AG04449 (cell line): ENCODE data around the gene HMCN2.

Source experiments
- CTCF ChIA-PET: fragments of 350-600 bp; formaldehyde crosslinking; extraction: SDS; loops from one replicate; lab custom pipeline; 2021; ENCODE audit warnings: antibody characterized with exemption; lab: Yijun Ruan, JAX
- POLR2A ChIA-PET: fragments of 400-600, 350-600 bp; formaldehyde crosslinking; extraction: SDS; loops from one replicate; lab custom pipeline; 2020; ENCODE audit warnings: antibody characterized with exemption, inconsistent platforms; lab: Yijun Ruan, JAX
- DNase-seq: peaks from one replicate; pipeline ENCODE4 v3.0.0-alpha.2; 2010; ENCODE audit warnings: low read depth, low spot score
- H3K4me3 ChIP-seq: 2 replicates; pipeline ENCODE4 v1.5.1; 2011; ENCODE audit warnings: low read depth, mild to moderate bottlenecking, control low read depth, low read length
- CTCF ChIP-seq: IDR thresholded peaks from one replicate; pipeline ENCODE4 v1.5.1; 2011; ENCODE audit warnings: mild to moderate bottlenecking, moderate library complexity, low read length, control low read depth, inconsistent platforms; ENCODE audit not compliant: insufficient read depth; ENCODE audit errors: missing control alignments

The HMCN2 gene

GRCh38 chr9:130319944-130320712 is 54.6 kb downstream of the HMCN2 start:
- no peak overlapping the region for H3K4me3 ChIP-seq
- POLR2A ChIA-PET = no interaction called here
- no peak for DNase-seq
- no peak for TF ChIP-seq CTCF
- CTCF ChIA-PET = no interaction called here

- H3K4me3 ChIP-seq = no peak overlapping the region
- ChIA-PET POLR2A (no interaction called here), CTCF (no interaction called here)
- no peak for TF ChIP-seq CTCF
- no peak for DNase-seq
These were observed 55.3 kb downstream of the HMCN2 start for GRCh38 chr9:130320723-130321481.

GRCh38 chr9:130321539-130321938 is 56.0 kb downstream of the HMCN2 start:
- ChIA-PET POLR2A (no interaction called here), CTCF (interaction anchor here (1.1 kb wide), 1 partner anchor 78 kb away, joined by 3 read pairs; no protein-coding TSS in a partner anchor)

GRCh38 chr9:130323051-130323745 is 57.6 kb downstream of the HMCN2 start:
- DNase-seq = no peak
- ChIA-PET POLR2A (no interaction called here), CTCF (interaction anchor here (1.0 kb wide), 1 partner anchor 80 kb away, joined by 3 read pairs; no protein-coding TSS in a partner anchor)
- TF ChIP-seq CTCF = no peak
- no peak overlapping the region for H3K4me3 ChIP-seq

More at GRCh38 chr9:130321539-130321938, 56.0 kb downstream of the HMCN2 start:
- no peak overlapping the region for H3K4me3 ChIP-seq
- TF ChIP-seq CTCF = no peak
- no peak for DNase-seq

GRCh38 chr9:130325921-130326320 is 60.4 kb downstream of the HMCN2 start:
- CTCF ChIA-PET = no interaction called here
- H3K4me3 ChIP-seq = no peak overlapping the region
- no peak for TF ChIP-seq CTCF
- no peak for DNase-seq
- POLR2A ChIA-PET = no interaction called here
